HT1080 (cell line): ENCODE measurements around the gene CST9. TPM values are rescaled to one million over a fixed set of nuclear protein-coding genes. Genes with fewer than 3 reads are reported as not detected.
A peak's percentile ranks its signal among the peaks of the same experiment; 100 is the strongest.
"Not testable (repeated sequence)": the region's sequence is repeated elsewhere in the genome, so short reads cannot be mapped to it uniquely, and the experiment has no call there.

ENCODE experiments used
- DNase-seq: peaks from one replicate; pipeline ENCODE4 v3.0.0-alpha.2; 2015; ENCODE audit warnings: low read depth
- total RNA-seq: library from RNA; depleted of rRNA; stranded (reverse); fragments of >200 nt; shearing (Covaris generic); gene quantifications from 2 replicates; pipeline ENCODE4 v1.2.3, GENCODE V29; 2014

CST9 gene
- total RNA-seq, 1 experiment from 2014 or later = not detected

DNA sequence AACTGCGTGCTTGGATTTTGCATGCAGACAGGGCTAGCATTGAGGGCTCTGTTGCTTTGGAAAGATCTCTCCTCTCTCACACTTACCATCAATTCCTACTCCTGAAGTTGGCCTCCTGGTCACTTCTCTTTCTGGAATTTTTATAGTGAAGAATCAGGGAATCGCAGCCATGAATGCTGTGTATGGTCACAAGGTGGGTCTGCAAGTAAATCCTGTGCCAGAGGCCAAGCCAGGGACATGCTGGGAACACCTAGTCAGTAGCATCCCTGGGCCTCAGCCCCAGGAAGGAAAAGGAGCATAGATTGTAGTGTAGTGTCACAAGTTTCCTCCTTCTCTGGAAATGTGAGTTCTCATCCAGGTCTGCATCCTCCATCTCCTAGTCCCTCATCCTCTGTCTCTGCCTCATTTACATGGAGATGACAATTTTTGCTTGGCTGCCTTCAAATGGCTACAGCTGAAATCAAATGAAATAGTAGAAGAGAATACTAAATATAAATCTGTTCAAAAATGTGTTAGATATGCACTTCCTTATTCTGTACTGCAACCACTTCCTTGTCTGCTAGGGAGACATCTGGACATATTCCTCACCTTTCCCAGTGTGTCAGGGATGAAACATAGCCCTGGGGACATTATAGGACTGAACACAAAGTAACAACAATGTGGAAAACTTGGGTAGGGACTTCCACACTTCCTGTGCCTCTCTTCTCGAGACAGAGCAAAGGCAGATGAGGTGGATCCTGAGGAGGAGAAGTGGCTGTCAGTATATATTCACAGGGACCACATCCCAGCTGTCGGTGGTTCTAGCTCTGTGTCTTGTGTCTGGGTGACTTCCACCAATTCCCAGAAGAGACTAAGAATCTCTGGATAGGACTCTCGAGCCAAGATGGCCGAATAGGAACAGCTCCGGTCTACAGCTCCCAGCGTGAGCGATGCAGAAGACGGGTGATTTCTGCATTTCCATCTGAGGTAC lies 17.0 kb downstream of the CST9 start:
- DNase-seq = no peak

GRCh38 chr20:23587631-23588030 lies 18.1 kb downstream of the CST9 start:
- no peak for DNase-seq

DNA sequence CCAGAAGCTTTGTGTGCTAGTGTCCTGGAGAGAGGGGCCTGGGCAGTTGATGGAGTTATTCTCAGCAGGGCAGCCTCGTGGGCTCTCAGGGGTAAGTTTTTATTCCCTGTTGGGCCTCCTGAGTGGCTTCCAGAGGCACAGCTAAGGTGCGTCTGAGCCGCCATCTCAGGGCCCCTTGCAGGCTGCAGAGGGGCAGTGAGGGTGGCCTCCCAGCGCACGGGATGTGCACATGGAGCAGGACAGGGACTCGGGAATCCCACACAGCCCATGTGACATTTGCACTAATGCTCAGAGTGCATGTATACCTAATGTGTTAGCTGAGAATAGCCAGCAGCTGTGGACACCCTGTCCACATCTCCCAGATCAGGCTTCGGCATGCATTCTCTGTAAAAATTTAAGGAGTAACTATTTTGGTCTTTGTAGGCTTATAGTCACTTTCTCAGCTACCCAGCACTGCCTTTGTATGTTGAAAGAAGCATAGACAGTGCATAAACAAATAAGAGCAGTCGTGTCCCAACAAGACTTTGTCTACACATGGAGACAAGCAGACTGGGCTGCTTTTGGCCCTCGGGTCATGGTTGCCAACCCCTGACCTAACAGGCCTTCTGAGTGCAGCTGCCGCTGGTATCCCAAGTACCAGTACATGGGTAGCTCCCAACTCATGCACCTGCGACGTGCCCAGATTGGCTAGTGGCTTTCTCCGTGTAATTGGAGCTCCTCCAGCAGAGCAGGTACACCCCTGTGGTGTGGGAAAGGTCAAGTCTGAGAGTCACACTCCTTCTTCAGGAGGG lies 18.8 kb downstream of the CST9 start:
- DNase-seq = no peak

- no peak for DNase-seq
Measured at GRCh38 chr20:23585808-23586734, 19.6 kb downstream of the CST9 start.

GRCh38 chr20:23585449-23585807 lies 20.3 kb downstream of the CST9 start:
- DNase-seq = no peak

GRCh38 chr20:23584434-23585199 lies 21.1 kb downstream of the CST9 start:
- DNase-seq = no peak

GRCh38 chr20:23583526-23583925 lies 22.2 kb downstream of the CST9 start:
- peak; percentile 62 for DNase-seq

GRCh38 chr20:23582293-23582692 lies 23.4 kb downstream of the CST9 start:
- no peak for DNase-seq

- DNase-seq = not testable (repeated sequence)
Measured at GRCh38 chr20:23581833-23582232, 23.9 kb downstream of the CST9 start.

DNA sequence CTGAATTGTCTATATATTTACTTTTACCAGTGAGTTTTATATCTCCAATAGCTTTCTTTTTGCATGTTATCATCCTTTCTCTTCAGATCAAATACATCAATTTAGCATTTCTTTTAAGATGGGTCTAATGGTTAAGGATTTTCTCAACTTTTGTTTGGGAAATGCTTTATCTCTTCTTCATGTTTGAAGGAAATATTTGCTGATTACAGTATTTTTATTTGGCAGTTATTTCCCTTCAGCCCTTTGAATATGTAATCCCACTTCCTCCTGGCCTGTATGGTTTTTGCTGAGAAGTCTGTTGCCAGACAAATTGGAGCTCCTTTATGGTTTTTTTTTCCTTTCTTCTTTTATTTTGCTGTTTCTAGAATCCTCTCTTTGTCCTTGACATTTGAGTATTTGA lies 30.7 kb downstream of the CST9 start:
- no peak for DNase-seq

- DNase-seq = no peak
Measured at GRCh38 chr20:23570178-23570760, 35.4 kb downstream of the CST9 start.

DNA sequence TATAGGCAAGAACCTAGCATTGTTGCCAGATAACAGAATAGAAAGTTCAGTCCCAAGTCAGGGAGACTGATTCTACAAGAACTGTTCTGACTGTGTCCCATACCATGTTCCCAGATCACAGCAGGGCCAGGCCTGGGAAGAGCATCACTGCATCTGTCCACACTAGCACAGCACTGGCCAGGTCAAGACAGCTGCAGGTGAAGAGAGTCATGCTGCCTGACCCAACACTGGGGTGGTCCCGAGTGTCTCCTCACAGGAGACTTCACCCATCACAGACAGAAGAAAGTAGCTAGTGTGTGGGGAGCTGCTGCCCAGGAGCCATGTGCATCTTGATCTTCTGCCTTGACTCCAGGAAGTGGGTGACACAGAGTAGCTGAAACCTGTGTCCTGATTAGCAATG lies 36.1 kb downstream of the CST9 start:
- no peak for DNase-seq

DNA sequence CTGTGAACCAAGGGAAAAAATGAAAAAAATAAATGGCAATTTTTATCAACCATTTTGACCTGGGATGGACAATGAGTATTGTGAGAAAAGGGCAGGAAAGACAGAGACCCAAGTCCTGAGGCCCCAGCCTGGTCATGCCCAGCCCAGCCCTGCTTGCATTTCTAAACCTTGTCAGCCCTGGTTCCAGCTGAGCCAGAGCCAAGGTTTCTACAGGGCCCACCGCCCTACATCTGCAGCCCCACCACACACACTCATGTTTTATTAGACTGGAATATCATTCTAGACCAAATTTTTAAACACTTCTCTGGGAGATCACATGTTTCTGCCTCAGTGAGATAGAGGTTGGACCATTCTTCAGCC lies 36.8 kb downstream of the CST9 start:
- DNase-seq = no peak

DNA sequence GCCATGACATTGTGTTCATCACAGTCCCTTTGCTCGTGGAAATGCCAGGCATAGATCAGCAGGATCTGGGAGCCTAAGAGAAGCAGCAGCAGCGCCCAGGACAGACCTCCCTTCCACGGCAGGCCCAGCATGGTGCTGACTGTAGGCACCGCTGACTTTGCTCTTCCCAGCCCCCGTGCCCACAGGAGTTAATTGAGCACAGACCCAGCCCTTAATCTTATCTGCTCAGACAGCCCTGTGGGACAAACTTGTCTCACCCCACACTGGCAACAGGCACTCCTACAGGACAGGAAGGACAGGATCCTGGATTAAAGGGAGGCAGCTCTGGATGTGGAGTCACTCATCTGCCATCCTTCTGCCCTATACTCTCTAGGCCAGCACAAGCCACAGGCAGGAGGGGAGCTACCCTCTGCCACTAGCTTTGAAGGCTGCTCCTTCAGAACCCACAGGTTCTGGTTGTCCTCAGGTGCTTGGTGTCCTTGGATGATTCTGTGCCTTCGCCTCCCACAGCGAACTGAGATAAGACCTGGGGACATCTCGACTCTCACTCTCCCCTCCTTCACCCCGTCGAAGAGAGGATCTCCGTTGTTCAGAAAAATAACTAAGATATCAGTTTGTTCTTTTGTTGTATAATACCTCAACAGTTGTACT lies 37.3 kb downstream of the CST9 start, which contains the start of gene CST9L:
Gene CST9L, minus strand, starts transcription at position 165 of the 651 bp plus-strand sequence. Its CDS starts 34 bp downstream, at position 131.
- DNase-seq = no peak

- DNase-seq = no peak
Measured at GRCh38 chr20:23566199-23566932, 39.4 kb downstream of the CST9 start.

- no peak for DNase-seq
Measured at GRCh38 chr20:23565503-23566045, 40.1 kb downstream of the CST9 start.

- DNase-seq = no peak
Measured at GRCh38 chr20:23564927-23565326, 40.8 kb downstream of the CST9 start.

DNA sequence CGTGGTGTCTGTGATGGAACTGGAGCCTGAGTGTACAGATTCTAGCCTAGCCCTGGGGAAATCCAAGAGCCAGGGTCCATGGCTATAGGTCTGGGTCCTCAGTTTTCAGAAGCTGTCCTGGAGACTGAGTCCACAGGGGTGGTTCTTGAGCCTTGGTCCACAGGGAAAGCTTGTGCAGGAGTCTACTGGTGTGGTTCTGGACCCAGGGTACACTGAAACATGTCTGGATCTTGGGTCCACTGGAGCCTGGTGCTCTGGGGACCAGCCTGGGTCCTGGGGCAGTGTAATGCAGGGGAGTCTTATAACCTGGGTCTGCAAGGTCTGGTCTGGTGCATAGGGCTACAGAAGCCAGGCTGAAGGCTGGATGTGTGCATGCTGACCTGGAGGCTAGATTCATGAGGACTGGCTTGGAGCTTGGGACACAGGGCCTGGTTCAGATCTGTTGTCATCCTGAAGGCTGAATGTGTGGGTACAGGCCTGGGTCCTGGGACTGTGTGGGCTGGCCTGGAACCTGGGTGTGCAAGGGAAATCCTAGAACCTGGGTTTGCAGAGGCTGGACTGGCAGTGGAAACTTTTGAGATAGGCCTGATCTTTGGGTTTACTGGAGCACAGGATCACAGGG lies 42.9 kb downstream of the CST9 start:
- no peak for DNase-seq
